BE2C (cell line): ENCODE data around the gene SGMS1.

ENCODE experiments used
- DNase-seq: peaks from one replicate; pipeline ENCODE4 v3.0.0-alpha.2; 2020
- H3K27me3 ChIP-seq: fragments of 250-450 bp; sonication (Bioruptor Pico); 2 replicates; pipeline ENCODE4 v1.5.1; 2020; ENCODE audit warnings: mild to moderate bottlenecking
- H3K36me3 ChIP-seq: fragments of 250-450 bp; sonication (Bioruptor Pico); 2 replicates; pipeline ENCODE4 v1.5.1; 2020; ENCODE audit warnings: mild to moderate bottlenecking
- H3K4me1 ChIP-seq: fragments of 250-450 bp; sonication (Bioruptor Pico); 2 replicates; pipeline ENCODE4 v1.5.1; 2020
- H3K4me3 ChIP-seq: 2 replicates; pipeline ENCODE4 v1.5.1; 2011; ENCODE audit warnings: low read depth, low read length
- H3K9me3 ChIP-seq: fragments of 250-450 bp; sonication (Bioruptor Pico); 2 replicates; pipeline ENCODE4 v1.5.1; 2020
- CTCF ChIP-seq: IDR thresholded peaks from 2 replicates; pipeline ENCODE4 v1.5.1; 2012; ENCODE audit warnings: mild to moderate bottlenecking, low read depth, low read length

The SGMS1 gene

GRCh38 chr10:50341987-50342386, 281.8 kb downstream of the SGMS1 start:
- Histone ChIP-seq H3K4me1 (no peaks in the 10 kb centered on the region), H3K36me3 (no peaks in the 10 kb centered on the region), H3K4me3 (no peak overlapping the region), H3K9me3 (no peaks in the 10 kb centered on the region), H3K27me3 (no peaks in the 10 kb centered on the region)
- no peak for TF ChIP-seq CTCF
- no peak for DNase-seq

GRCh38 chr10:50336140-50336539, 287.6 kb downstream of the SGMS1 start:
- no peaks in the 10 kb centered on the region for H3K9me3 ChIP-seq
- H3K27me3 ChIP-seq: no peaks in the 10 kb centered on the region
- TF ChIP-seq CTCF: no peak
- H3K4me3 ChIP-seq: no peak overlapping the region
- no peaks in the 10 kb centered on the region for H3K36me3 ChIP-seq
- DNase-seq: no peak
- H3K4me1 ChIP-seq: no peaks in the 10 kb centered on the region

- Histone ChIP-seq H3K27me3 (no peaks in the 10 kb centered on the region), H3K4me1 (no peaks in the 10 kb centered on the region), H3K36me3 (no peaks in the 10 kb centered on the region), H3K9me3 (no peaks in the 10 kb centered on the region), H3K4me3 (no peak overlapping the region)
- no peak for TF ChIP-seq CTCF
- no peak for DNase-seq
Measured at GRCh38 chr10:50335397-50335796, 288.4 kb downstream of the SGMS1 start.

GRCh38 chr10:50334273-50334672, 289.5 kb downstream of the SGMS1 start:
- no peak for DNase-seq
- TF ChIP-seq CTCF: no peak
- Histone ChIP-seq H3K4me1 (no peaks in the 10 kb centered on the region), H3K9me3 (no peaks in the 10 kb centered on the region), H3K36me3 (no peaks in the 10 kb centered on the region), H3K4me3 (no peak overlapping the region), H3K27me3 (no peaks in the 10 kb centered on the region)

- Histone ChIP-seq H3K4me1 (no peaks in the 10 kb centered on the region), H3K27me3 (no peaks in the 10 kb centered on the region), H3K36me3 (no peaks in the 10 kb centered on the region), H3K9me3 (no peaks in the 10 kb centered on the region), H3K4me3 (no peak overlapping the region)
- no peak for DNase-seq
- no peak for TF ChIP-seq CTCF
Measured at GRCh38 chr10:50333872-50334271, 289.9 kb downstream of the SGMS1 start.

GRCh38 chr10:50332108-50332842, 291.5 kb downstream of the SGMS1 start:
- Histone ChIP-seq H3K4me1 (no peaks in the 10 kb centered on the region), H3K36me3 (no peaks in the 10 kb centered on the region), H3K4me3 (no peak overlapping the region), H3K9me3 (no peaks in the 10 kb centered on the region), H3K27me3 (no peaks in the 10 kb centered on the region)
- no peak for TF ChIP-seq CTCF
- DNase-seq: no peak
